Peyer's patch (tissue), 4 donors: ENCODE data around the gene HNMT. TPM values are rescaled to one million over a fixed set of nuclear protein-coding genes. Genes with fewer than 3 reads are reported as not detected.

Experiments
- DNase-seq, 3 donors: peaks; one replicate each; pipeline ENCODE4 v3.0.0-alpha.2; 2017 to 2019
- H3K27ac ChIP-seq, 4 donors: fragments of 200-600 bp; sonication (generic); one replicate each; pipeline ENCODE4 v1.5.1; 2016 to 2019
- H3K27me3 ChIP-seq, 2 donors: fragments of 200-600 bp; sonication (generic); one replicate each; pipeline ENCODE4 v1.5.1; 2019
- H3K36me3 ChIP-seq, 3 donors: fragments of 200-600 bp; sonication (generic); one replicate each; pipeline ENCODE4 v1.5.1; 2016 to 2019
- H3K4me1 ChIP-seq, 4 donors: fragments of 200-600 bp; sonication (generic); one replicate each; pipeline ENCODE4 v1.5.1; 2016 to 2019
- H3K4me3 ChIP-seq, 4 donors: fragments of 200-600 bp; sonication (generic); 1 replicate in 3 of 4; 2 replicates in 1 of 4; pipeline ENCODE4 v1.5.1; 2016 to 2019; ENCODE audit warnings: mild to moderate bottlenecking in 1 of 4
- H3K9me3 ChIP-seq, 4 donors: fragments of 200-600 bp; sonication (generic); one replicate each; pipeline ENCODE4 v1.5.1; 2016 to 2019; ENCODE audit warnings: mild to moderate bottlenecking in 1 of 4
- POLR2A ChIP-seq, 2 donors: fragments of 450-650 bp; IDR thresholded peaks; one replicate each; pipeline ENCODE4 v1.5.1; 2017; ENCODE audit warnings: antibody characterized with exemption in 2 of 2, mild to moderate bottlenecking in 2 of 2, moderate library complexity in 2 of 2
- total RNA-seq, 4 donors: library from RNA; depleted of rRNA; stranded (reverse); fragments of >200 nt; gene quantifications; one replicate each; pipeline ENCODE4 v1.1.0, GENCODE V29; 2016
- TF ChIP-seq, protein P1 (sequence below), 6 experiments: fragments of 450-650 bp in 4 of 6; fragments of 200-600 bp in 2 of 6; sonication (generic) in 1 of 6; IDR thresholded peaks; one replicate each; pipeline ENCODE4 v1.5.1; 2017 to 2019; ENCODE audit warnings: antibody characterized with exemption in 6 of 6, mild to moderate bottlenecking in 3 of 6, moderate library complexity in 1 of 6

The HNMT gene
- total RNA-seq, 4 donors from 2014 or later = 12.8 to 52.0 (median 26.7) TPM

DNA sequence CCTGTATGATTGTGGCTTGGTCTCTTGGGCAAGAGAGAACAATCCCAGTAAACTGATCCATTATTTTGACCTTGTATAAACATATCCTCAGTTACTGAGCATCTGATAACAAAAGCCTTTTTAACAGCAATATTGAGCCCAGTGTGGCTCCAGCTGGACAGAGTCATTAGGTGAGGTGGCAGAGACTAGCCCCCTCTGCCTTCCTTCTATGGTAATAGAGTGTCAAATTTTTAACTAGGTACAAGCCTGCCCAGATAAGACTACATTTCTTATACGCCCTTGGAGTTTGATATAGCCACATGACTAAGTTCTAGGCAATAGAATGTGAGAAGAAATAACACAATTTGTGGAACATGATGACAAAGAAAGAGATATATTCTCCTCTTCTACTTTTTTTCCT is 56.2 kb downstream of the HNMT start:
- no peaks in the 10 kb centered on the region for H3K4me1 ChIP-seq
- no peak overlapping the region for H3K27ac ChIP-seq
- no peak overlapping the region for H3K4me3 ChIP-seq
- H3K36me3 ChIP-seq = no peaks in the 10 kb centered on the region
- no peaks in the 10 kb centered on the region for H3K27me3 ChIP-seq
- DNase-seq = no peak
- no peak for TF ChIP-seq POLR2A (IDR thresholded peaks at IDR 0.05)
- TF ChIP-seq, protein P1, sequence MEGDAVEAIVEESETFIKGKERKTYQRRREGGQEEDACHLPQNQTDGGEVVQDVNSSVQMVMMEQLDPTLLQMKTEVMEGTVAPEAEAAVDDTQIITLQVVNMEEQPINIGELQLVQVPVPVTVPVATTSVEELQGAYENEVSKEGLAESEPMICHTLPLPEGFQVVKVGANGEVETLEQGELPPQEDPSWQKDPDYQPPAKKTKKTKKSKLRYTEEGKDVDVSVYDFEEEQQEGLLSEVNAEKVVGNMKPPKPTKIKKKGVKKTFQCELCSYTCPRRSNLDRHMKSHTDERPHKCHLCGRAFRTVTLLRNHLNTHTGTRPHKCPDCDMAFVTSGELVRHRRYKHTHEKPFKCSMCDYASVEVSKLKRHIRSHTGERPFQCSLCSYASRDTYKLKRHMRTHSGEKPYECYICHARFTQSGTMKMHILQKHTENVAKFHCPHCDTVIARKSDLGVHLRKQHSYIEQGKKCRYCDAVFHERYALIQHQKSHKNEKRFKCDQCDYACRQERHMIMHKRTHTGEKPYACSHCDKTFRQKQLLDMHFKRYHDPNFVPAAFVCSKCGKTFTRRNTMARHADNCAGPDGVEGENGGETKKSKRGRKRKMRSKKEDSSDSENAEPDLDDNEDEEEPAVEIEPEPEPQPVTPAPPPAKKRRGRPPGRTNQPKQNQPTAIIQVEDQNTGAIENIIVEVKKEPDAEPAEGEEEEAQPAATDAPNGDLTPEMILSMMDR (IDR thresholded peaks at IDR 0.05) = no peak
- no peaks in the 10 kb centered on the region for H3K9me3 ChIP-seq

DNA sequence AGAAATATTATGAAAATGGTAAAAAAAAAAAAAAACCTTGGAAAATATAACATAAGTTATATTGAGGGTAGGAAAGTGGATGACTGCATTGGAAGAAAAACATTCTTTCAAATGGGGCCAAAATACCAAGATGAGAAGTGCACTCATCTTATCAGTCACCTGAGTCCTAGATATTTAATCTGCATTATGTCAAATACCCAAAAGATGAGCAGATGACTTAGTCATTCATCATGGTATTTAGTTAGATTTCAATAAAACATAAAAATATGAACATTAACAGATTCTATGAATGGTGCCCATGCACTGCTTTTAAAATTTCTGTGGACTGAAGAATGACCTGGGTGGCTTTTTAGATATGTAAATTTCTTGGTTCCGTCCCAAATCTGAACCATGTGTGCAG is 56.9 kb downstream of the HNMT start:
- no peaks in the 10 kb centered on the region for H3K9me3 ChIP-seq
- H3K27ac ChIP-seq = no peak overlapping the region
- no peak overlapping the region for H3K4me3 ChIP-seq
- no peaks in the 10 kb centered on the region for H3K4me1 ChIP-seq
- no peak for DNase-seq
- TF ChIP-seq, protein P1 (IDR thresholded peaks at IDR 0.05) = no peak
- no peak for TF ChIP-seq POLR2A (IDR thresholded peaks at IDR 0.05)
- H3K27me3 ChIP-seq = no peaks in the 10 kb centered on the region
- no peaks in the 10 kb centered on the region for H3K36me3 ChIP-seq

DNA sequence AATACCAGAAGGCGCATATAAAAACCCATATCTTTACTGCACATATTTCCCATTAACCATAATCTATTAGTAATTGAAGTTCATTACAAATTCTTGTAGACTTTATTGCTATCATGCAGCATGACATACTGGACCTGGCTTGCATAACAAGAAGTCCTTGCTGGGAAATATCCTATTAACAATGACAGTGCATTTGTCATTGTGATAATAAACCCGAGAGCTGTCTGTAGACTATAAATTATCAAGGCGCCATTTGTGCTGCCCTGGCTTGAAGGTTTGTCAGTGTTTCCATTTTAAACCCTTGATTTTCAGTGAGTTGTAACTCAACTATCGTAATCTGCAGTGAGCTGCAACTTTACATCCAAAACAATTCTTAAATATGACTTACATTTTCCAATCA is 59.0 kb downstream of the HNMT start:
- TF ChIP-seq, protein P1 (IDR thresholded peaks at IDR 0.05) = no peak
- TF ChIP-seq POLR2A (IDR thresholded peaks at IDR 0.05) = no peak
- H3K27me3 ChIP-seq = no peaks in the 10 kb centered on the region
- no peaks in the 10 kb centered on the region for H3K9me3 ChIP-seq
- no peak overlapping the region for H3K4me3 ChIP-seq
- no peaks in the 10 kb centered on the region for H3K36me3 ChIP-seq
- no peak overlapping the region for H3K27ac ChIP-seq
- no peaks in the 10 kb centered on the region for H3K4me1 ChIP-seq
- DNase-seq = no peak

GRCh38 chr2:138023976-138024375 is 59.7 kb downstream of the HNMT start:
- Histone ChIP-seq H3K27me3 (no peaks in the 10 kb centered on the region), H3K36me3 (no peaks in the 10 kb centered on the region), H3K4me1 (no peaks in the 10 kb centered on the region), H3K4me3 (no peak overlapping the region), H3K27ac (no peak overlapping the region), H3K9me3 (no peaks in the 10 kb centered on the region)
- DNase-seq = no peak
- TF ChIP-seq POLR2A (IDR thresholded peaks at IDR 0.05) = no peak
- TF ChIP-seq, protein P1 (IDR thresholded peaks at IDR 0.05) = no peak

GRCh38 chr2:138026111-138027020 is 62.1 kb downstream of the HNMT start:
- Histone ChIP-seq H3K4me1 (no peaks in the 10 kb centered on the region), H3K27ac (no peak overlapping the region), H3K27me3 (no peaks in the 10 kb centered on the region), H3K36me3 (no peaks in the 10 kb centered on the region), H3K4me3 (no peak overlapping the region), H3K9me3 (no peaks in the 10 kb centered on the region)
- TF ChIP-seq, protein P1 (IDR thresholded peaks at IDR 0.05) = no peak
- TF ChIP-seq POLR2A (IDR thresholded peaks at IDR 0.05) = no peak
- no peak for DNase-seq
